Activated CD4-positive, alpha-beta memory T cell treated with anti-CD3 and anti-CD28 coated beads for 36 hours (primary cell): ENCODE results near the gene BMERB1. TPM values are rescaled to one million over a fixed set of nuclear protein-coding genes. Genes with fewer than 3 reads are reported as not detected.

Source experiments
- CTCF ChIA-PET: fragments of 350-600 bp; sonication (Branson Sonifier 250); formaldehyde crosslinking; loops from one replicate; lab custom pipeline; 2021; ENCODE audit warnings: antibody characterized with exemption, inconsistent platforms; lab: Charles Lee
- POLR2A ChIA-PET: fragments of 350-600 bp; sonication (Branson Sonifier 250); formaldehyde crosslinking; loops from one replicate; lab custom pipeline; 2021; ENCODE audit warnings: antibody characterized with exemption; lab: Charles Lee
- DNase-seq: peaks from one replicate; pipeline ENCODE4 v3.0.0-alpha.2; 2020
- H3K27ac Mint-ChIP-seq: one replicate; pipeline ENCODE4 v1.8.0; 2021; ENCODE audit warnings: mixed read lengths
- H3K27me3 Mint-ChIP-seq: one replicate; pipeline ENCODE4 v1.8.0; 2021; ENCODE audit warnings: mixed read lengths
- H3K36me3 Mint-ChIP-seq: one replicate; pipeline ENCODE4 v1.8.0; 2021; ENCODE audit warnings: mixed read lengths
- H3K4me1 Mint-ChIP-seq: one replicate; pipeline ENCODE4 v1.8.0; 2021; ENCODE audit warnings: low read depth, mixed read lengths
- H3K4me3 Mint-ChIP-seq: one replicate; pipeline ENCODE4 v1.8.0; 2021; ENCODE audit warnings: mild to moderate bottlenecking, mixed read lengths
- H3K9me3 Mint-ChIP-seq: one replicate; pipeline ENCODE4 v1.8.0; 2021; ENCODE audit warnings: mixed read lengths
- intact Hi-C: fragments of 100-400 bp; cut with micrococcal nuclease; formaldehyde crosslinking; loops from one replicate; pipeline ENCODE4 v1.15.1; 2023
- total RNA-seq, 2 experiments: library from RNA; stranded (reverse); gene quantifications; one replicate each; pipeline ENCODE4 v1.2.3, GENCODE V29; 2021

The BMERB1 gene
- total RNA-seq, 2 experiments from 2014 or later = 7.1 to 7.7 TPM

DNA sequence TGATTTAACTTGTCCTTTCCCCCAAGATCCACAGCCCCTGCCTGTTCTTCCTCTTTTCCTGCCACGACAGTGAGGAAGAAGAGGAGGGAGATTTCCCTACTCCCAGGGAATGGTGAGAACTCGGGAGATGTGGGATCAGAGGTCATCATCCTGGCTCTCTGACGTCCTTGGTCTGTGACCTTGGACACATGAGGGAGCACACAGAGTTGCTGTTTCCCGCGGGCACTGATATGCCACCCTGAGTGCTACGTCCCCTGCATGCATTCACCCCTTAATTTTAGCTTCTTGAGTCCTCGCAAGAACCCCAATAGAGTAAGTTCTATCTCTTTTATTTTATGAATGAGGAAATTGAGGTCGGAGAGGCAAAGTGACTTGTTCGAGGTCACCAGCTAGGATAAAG is 85.4 kb downstream of the BMERB1 start:
- Mint-ChIP-seq H3K9me3 (no peaks in the 10 kb centered on the region), H3K4me1 (peaks cover 9% of the 10 kb centered on the region), H3K4me3 (no peak overlapping the region), H3K27me3 (no peaks in the 10 kb centered on the region), H3K36me3 (no peaks in the 10 kb centered on the region), H3K27ac (no peak overlapping the region)
- intact Hi-C loops = no loop called here
- CTCF ChIA-PET = no interaction called here
- POLR2A ChIA-PET = no interaction called here
- no peak for DNase-seq

DNA sequence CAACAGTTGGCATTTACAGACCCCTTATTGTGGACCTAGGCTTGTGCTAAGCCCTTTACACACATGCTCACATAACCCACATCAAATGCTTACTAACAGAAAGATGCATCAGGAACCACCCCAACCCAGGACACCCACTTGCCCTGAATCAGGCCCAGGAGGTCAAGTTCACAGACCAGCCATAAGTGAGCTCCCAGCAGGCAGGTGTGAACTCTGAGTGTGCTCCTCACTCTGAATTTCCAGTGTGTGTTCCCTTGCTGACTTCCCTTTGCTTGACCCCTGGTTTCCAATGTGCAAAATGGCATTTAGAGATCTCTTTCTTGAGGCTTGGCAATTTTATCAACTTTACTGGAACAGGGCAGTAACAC is 87.0 kb downstream of the BMERB1 start:
- H3K4me1 Mint-ChIP-seq = peaks cover 9% of the 10 kb centered on the region

DNA sequence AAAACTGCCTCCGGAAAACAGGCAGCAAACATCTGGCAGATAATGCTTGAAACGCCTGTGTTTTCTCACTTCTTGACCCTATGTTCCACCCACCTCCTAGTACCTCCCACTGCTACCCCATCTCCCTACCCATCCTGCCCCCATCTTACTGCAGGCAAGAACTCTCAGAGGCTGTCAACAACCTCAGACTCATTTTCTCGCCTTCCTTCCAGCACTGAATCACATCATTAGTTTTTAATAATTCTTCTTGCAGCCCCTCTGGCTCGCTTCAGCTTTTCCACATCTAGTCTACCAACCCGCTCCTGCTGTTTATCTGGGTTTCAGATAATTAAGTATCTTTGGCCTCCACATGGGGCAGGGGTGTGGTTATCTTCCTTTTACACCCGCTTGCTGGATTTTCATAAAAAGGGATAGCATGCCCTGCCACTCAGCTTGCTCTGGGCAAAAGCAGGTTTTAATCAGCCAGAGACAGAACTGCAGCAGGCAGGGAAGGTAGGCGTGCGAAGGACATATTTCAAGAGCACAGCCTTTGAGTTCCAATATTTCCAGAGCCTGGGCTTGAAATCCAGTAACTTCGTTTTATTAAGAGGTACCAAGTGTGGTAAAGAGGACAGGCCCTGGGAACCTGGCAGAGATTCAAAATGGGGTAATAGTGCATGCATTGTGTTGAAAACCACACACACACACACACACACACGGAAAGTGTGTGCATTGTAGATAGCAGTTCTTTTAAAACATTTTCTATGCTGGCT is 87.5 kb downstream of the BMERB1 start:
- CTCF ChIA-PET = no interaction called here
- H3K9me3 Mint-ChIP-seq = no peaks in the 10 kb centered on the region
- H3K36me3 Mint-ChIP-seq = no peaks in the 10 kb centered on the region
- H3K27me3 Mint-ChIP-seq = no peaks in the 10 kb centered on the region
- no peak for DNase-seq
- no peak overlapping the region for H3K27ac Mint-ChIP-seq
- intact Hi-C loops = no loop called here
- no peak overlapping the region for H3K4me3 Mint-ChIP-seq
- peaks cover 9% of the 10 kb centered on the region for H3K4me1 Mint-ChIP-seq
- POLR2A ChIA-PET = no interaction called here

More for the DNA sequence above, 87.0 kb downstream of the BMERB1 start:
- ChIA-PET CTCF (no interaction called here), POLR2A (no interaction called here)
- intact Hi-C loops = no loop called here
- DNase-seq = no peak
- no peak overlapping the region for H3K4me3 Mint-ChIP-seq
- no peaks in the 10 kb centered on the region for H3K36me3 Mint-ChIP-seq
- H3K9me3 Mint-ChIP-seq = no peaks in the 10 kb centered on the region
- no peak overlapping the region for H3K27ac Mint-ChIP-seq
- H3K27me3 Mint-ChIP-seq = no peaks in the 10 kb centered on the region

DNA sequence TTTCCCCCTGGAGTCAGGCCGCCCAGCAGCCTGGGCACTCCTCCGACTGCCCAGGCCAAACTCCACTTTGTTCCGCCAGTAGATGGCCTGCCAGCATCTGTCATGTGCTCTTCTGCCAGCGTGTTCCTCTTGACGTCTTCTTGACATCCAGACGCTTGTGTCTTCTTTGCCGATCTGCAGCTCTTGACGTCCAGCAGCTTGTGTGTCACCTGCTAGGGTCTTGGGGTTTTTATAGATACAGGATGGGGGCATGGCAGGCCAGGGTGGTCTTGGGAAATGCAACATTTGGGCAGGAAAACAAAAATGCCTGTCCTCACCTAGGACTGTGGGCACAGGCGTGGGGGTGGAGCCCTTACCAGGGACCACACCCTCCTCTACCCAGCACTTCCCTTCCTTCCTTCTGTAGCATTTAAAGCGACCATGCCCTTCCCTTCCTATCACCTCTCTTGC is 88.7 kb downstream of the BMERB1 start:
- H3K4me1 Mint-ChIP-seq = peaks cover 9% of the 10 kb centered on the region
- H3K27ac Mint-ChIP-seq = no peak overlapping the region

GRCh38 chr16:15523939-15524338 is 89.6 kb downstream of the BMERB1 start:
- DNase-seq = no peak
- Mint-ChIP-seq H3K4me3 (no peak overlapping the region), H3K36me3 (no peaks in the 10 kb centered on the region), H3K9me3 (no peaks in the 10 kb centered on the region), H3K27ac (no peak overlapping the region), H3K4me1 (peaks cover 9% of the 10 kb centered on the region), H3K27me3 (no peaks in the 10 kb centered on the region)
- intact Hi-C loops = no loop called here
- POLR2A ChIA-PET = no interaction called here
- CTCF ChIA-PET = interaction anchor here (1.0 kb wide), 1 partner anchor 171 kb away, joined by 4 read pairs; no protein-coding TSS in a partner anchor

More for the DNA sequence above, 88.7 kb downstream of the BMERB1 start:
- CTCF ChIA-PET = interaction anchor here (0.9 to 1.3 kb wide), 2 partner anchors 91 to 182 kb away, joined by 3 read pairs; no protein-coding TSS in a partner anchor
- Mint-ChIP-seq H3K27me3 (no peaks in the 10 kb centered on the region), H3K36me3 (no peaks in the 10 kb centered on the region), H3K9me3 (no peaks in the 10 kb centered on the region), H3K4me3 (no peak overlapping the region)
- intact Hi-C loops = no loop called here
- POLR2A ChIA-PET = no interaction called here
- DNase-seq = no peak

- H3K36me3 Mint-ChIP-seq = no peaks in the 10 kb centered on the region
- intact Hi-C loops = no loop called here
- H3K9me3 Mint-ChIP-seq = no peaks in the 10 kb centered on the region
- no peak overlapping the region for H3K27ac Mint-ChIP-seq
- DNase-seq = no peak
- POLR2A ChIA-PET = no interaction called here
- H3K27me3 Mint-ChIP-seq = no peaks in the 10 kb centered on the region
- no peak overlapping the region for H3K4me3 Mint-ChIP-seq
- CTCF ChIA-PET = interaction anchor here (0.6 kb wide), 1 partner anchor 1637 kb away, joined by 3 read pairs; no protein-coding TSS in a partner anchor
- H3K4me1 Mint-ChIP-seq = peaks cover 9% of the 10 kb centered on the region
Observed at GRCh38 chr16:15524966-15525365, 90.6 kb downstream of the BMERB1 start.

- H3K9me3 Mint-ChIP-seq = no peaks in the 10 kb centered on the region
- ChIA-PET POLR2A (no interaction called here), CTCF (no interaction called here)
- H3K36me3 Mint-ChIP-seq = no peaks in the 10 kb centered on the region
- no peak overlapping the region for H3K27ac Mint-ChIP-seq
- no peak overlapping the region for H3K4me3 Mint-ChIP-seq
- no peaks in the 10 kb centered on the region for H3K27me3 Mint-ChIP-seq
- H3K4me1 Mint-ChIP-seq = peaks cover 9% of the 10 kb centered on the region
- intact Hi-C loops = no loop called here
- no peak for DNase-seq
Observed at GRCh38 chr16:15526097-15526496, 91.7 kb downstream of the BMERB1 start.

DNA sequence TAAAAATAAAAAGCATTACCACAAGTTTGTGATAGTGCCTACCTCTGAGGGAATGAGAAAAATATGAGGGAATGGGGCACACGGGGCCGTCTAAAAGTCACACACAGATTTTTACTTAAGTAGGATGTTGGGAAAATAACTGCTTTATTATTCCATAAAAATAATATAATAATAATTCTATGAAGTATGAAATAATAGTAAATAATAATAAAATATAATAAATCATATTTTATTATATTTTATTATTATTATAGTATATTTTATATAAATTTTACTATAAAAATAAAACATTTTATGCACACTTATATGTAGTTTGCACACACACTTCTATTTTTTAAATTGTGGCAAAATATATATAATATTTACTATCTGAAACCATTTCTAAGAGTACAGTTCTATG is 92.3 kb downstream of the BMERB1 start:
- H3K27me3 Mint-ChIP-seq = no peaks in the 10 kb centered on the region
- DNase-seq = no peak
- intact Hi-C loops = no loop called here
- ChIA-PET CTCF (no interaction called here), POLR2A (no interaction called here)
- no peaks in the 10 kb centered on the region for H3K9me3 Mint-ChIP-seq
- H3K27ac Mint-ChIP-seq = no peak overlapping the region
- no peaks in the 10 kb centered on the region for H3K36me3 Mint-ChIP-seq
- no peak overlapping the region for H3K4me3 Mint-ChIP-seq
- peaks cover 9% of the 10 kb centered on the region for H3K4me1 Mint-ChIP-seq

GRCh38 chr16:15529673-15530072 is 95.3 kb downstream of the BMERB1 start:
- Mint-ChIP-seq H3K27me3 (no peaks in the 10 kb centered on the region), H3K36me3 (no peaks in the 10 kb centered on the region), H3K4me3 (no peak overlapping the region), H3K27ac (no peak overlapping the region), H3K9me3 (no peaks in the 10 kb centered on the region), H3K4me1 (no peaks in the 10 kb centered on the region)
- no peak for DNase-seq
- CTCF ChIA-PET = no interaction called here
- intact Hi-C loops = no loop called here
- POLR2A ChIA-PET = no interaction called here

DNA sequence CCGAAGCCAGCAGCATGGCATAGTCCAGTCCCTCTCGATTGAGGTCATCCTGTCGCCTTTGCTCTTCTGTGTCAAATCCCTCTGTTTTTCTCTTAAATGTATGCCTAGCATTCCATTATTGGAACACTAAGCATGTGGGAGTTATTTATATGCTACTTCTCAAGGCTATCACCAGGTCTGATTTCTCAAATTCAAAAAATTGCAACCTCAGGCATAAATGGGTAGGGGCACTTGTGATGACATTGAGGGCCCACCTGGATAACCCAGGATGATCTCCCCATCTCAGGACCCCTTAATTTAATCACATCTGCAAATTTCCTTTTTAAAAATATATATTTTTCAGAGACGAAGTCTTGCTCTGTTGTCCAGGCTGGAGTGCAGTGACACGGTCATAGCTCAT is 95.7 kb downstream of the BMERB1 start:
- ChIA-PET POLR2A (no interaction called here), CTCF (no interaction called here)
- H3K4me3 Mint-ChIP-seq = no peak overlapping the region
- DNase-seq = no peak
- H3K27me3 Mint-ChIP-seq = no peaks in the 10 kb centered on the region
- no peaks in the 10 kb centered on the region for H3K9me3 Mint-ChIP-seq
- intact Hi-C loops = no loop called here
- H3K27ac Mint-ChIP-seq = no peak overlapping the region
- H3K4me1 Mint-ChIP-seq = no peaks in the 10 kb centered on the region
- H3K36me3 Mint-ChIP-seq = no peaks in the 10 kb centered on the region

- POLR2A ChIA-PET = no interaction called here
- Mint-ChIP-seq H3K27ac (no peak overlapping the region), H3K4me3 (no peak overlapping the region), H3K4me1 (peaks cover 2% of the 10 kb centered on the region), H3K36me3 (no peaks in the 10 kb centered on the region), H3K27me3 (no peaks in the 10 kb centered on the region), H3K9me3 (peaks cover 8% of the 10 kb centered on the region)
- no peak for DNase-seq
- intact Hi-C loops = no loop called here
- CTCF ChIA-PET = no interaction called here
Observed at GRCh38 chr16:15532825-15533224, 98.4 kb downstream of the BMERB1 start.

DNA sequence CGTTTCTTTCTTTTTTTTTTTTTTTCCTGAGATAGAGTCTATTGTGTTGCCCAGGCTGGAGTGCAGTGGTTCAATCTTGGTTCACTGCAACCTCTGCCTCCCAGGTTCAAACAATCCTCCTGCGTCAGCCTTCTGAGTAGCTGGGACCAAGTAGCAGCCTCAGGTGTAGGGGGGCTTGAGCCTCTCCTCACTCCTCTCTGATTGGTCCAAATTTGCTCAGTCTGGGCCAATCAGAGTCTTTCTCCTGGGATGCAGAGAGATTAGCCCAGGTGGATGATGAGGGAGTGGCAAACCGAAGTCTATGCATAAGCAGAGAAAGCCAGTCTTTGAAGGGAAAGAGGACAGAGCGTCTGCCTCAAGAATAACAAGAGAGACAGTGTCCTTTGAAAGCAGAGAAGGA is 99.0 kb downstream of the BMERB1 start:
- CTCF ChIA-PET = no interaction called here

DNA sequence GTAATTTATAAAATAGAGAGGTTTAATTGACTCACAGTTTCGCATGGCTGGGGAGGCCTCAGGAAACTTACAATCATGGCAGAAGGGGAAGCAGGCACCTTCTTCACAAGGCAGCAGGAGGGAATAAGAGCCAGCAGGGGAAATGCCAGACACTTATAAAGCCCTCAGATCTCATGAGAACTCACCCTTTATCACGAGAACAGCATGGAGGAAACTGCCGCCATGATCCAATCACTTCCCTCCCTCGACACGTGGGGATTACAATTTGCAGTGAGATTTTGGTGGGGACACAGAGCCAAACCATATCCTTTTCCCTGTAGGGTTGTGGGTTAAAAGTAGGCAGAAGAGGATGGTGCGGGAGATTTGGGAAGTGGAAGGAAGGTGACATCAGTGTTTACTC is 101.4 kb downstream of the BMERB1 start:
- Mint-ChIP-seq H3K9me3 (peaks cover 8% of the 10 kb centered on the region), H3K27me3 (no peaks in the 10 kb centered on the region), H3K36me3 (no peaks in the 10 kb centered on the region), H3K4me1 (peaks cover 2% of the 10 kb centered on the region), H3K4me3 (no peak overlapping the region), H3K27ac (no peak overlapping the region)
- intact Hi-C loops = no loop called here
- ChIA-PET POLR2A (no interaction called here), CTCF (no interaction called here)
- no peak for DNase-seq

More for the DNA sequence above, 99.0 kb downstream of the BMERB1 start:
- H3K27me3 Mint-ChIP-seq = no peaks in the 10 kb centered on the region
- POLR2A ChIA-PET = no interaction called here
- intact Hi-C loops = no loop called here
- no peak overlapping the region for H3K4me3 Mint-ChIP-seq
- no peaks in the 10 kb centered on the region for H3K36me3 Mint-ChIP-seq
- H3K4me1 Mint-ChIP-seq = peaks cover 2% of the 10 kb centered on the region
- DNase-seq = no peak
- peaks cover 8% of the 10 kb centered on the region for H3K9me3 Mint-ChIP-seq
- H3K27ac Mint-ChIP-seq = no peak overlapping the region
